ENCODE measurements around the gene ENG.

The ENG gene

GRCh38 chr9:127769929-127770582, 84.4 kb downstream of the ENG start:
- in situ Hi-C loops (cut with MboI; ENCODE audit: low pct_unique_long_range_greater_than_20kb, low sequenced_read_pairs), result no loop called here
- peak; percentile 80 for DNase-seq

GRCh38 chr9:127769101-127769500, 85.4 kb downstream of the ENG start:
- in situ Hi-C loops (cut with MboI; ENCODE audit: low pct_unique_long_range_greater_than_20kb, low sequenced_read_pairs), result no loop called here
- DNase-seq, result no peak

- no peak for DNase-seq
- in situ Hi-C loops (cut with MboI; ENCODE audit: low pct_unique_long_range_greater_than_20kb, low sequenced_read_pairs), result no loop called here
These were observed 85.8 kb downstream of the ENG start for GRCh38 chr9:127768698-127769097.

- in situ Hi-C loops (cut with MboI; ENCODE audit: low pct_unique_long_range_greater_than_20kb, low sequenced_read_pairs), result no loop called here
- DNase-seq, result no peak
These were observed 86.5 kb downstream of the ENG start for GRCh38 chr9:127767909-127768331.

GRCh38 chr9:127767410-127767809, 87.0 kb downstream of the ENG start:
- in situ Hi-C loops (cut with MboI; ENCODE audit: low pct_unique_long_range_greater_than_20kb, low sequenced_read_pairs), result no loop called here
- DNase-seq, result no peak

GRCh38 chr9:127765418-127765817, 89.0 kb downstream of the ENG start:
- no peak for DNase-seq
- in situ Hi-C loops (cut with MboI; ENCODE audit: low pct_unique_long_range_greater_than_20kb, low sequenced_read_pairs), result no loop called here
